Right lung (tissue), 10 donors: ENCODE measurements around the gene AURKA. TPM values are rescaled to one million over a fixed set of nuclear protein-coding genes. Genes with fewer than 3 reads are reported as not detected.
A peak's percentile ranks its signal among the peaks of the same experiment; 100 is the strongest.

ENCODE experiments used
- DNase-seq, 2 donors: peaks; one replicate each; pipeline ENCODE4 v3.0.0-alpha.2; 2013
- long read RNA-seq, 8 donors: transcript quantifications; one replicate each; lab custom pipeline, GENCODE V29; 2026
- polyA plus RNA-seq, 5 donors: library from polyadenylated mRNA; unstranded; fragments of 120-200 nt; gene quantifications; one replicate each; pipeline versions ENCODE4 v1.2.1 to v1.2.3, GENCODE V29; 2013; ENCODE audit warnings: inconsistent platforms in 1 of 5, low replicate concordance in 1 of 5; ENCODE audit not compliant: insufficient read length in 5 of 5, insufficient read depth in 1 of 5

Gene AURKA
- polyA plus RNA-seq, result 10 to 100 TPM; 12.0 to 32.5 (median 18.7) TPM
- long read RNA-seq, donor 1, partial matches to known transcripts, result 0 of 6 reads
- long read RNA-seq, donor 1, other reads (novel, unspliced or antisense), result 0 of 6 reads
- long read RNA-seq, donor 2, partial matches to known transcripts, result 0 of 3 reads
- long read RNA-seq, donor 2, other reads (novel, unspliced or antisense), result 0 of 3 reads
- long read RNA-seq, donor 3, partial matches to known transcripts, result 0 of 2 reads
- long read RNA-seq, donor 3, other reads (novel, unspliced or antisense), result 0 of 2 reads
- long read RNA-seq, donor 4, result 0 reads
- long read RNA-seq, donor 5, partial matches to known transcripts, result 0 of 5 reads
- long read RNA-seq, donor 5, other reads (novel, unspliced or antisense), result 0 of 5 reads
- long read RNA-seq, donor 6, partial matches to known transcripts, result 6 of 9 reads
- long read RNA-seq, donor 6, other reads (novel, unspliced or antisense), result 0 of 9 reads
- long read RNA-seq, donor 7, result 0 reads
- long read RNA-seq, donor 8, result 0 reads

- peak; percentile 99 for DNase-seq
These were observed at the start of gene AURKA, which contains the start of gene CSTF1 for GRCh38 chr20:56392132-56392880. AURKA (minus strand) TSS chr20:56392215; CDS start chr20:56388197, 4,018 bp downstream. CSTF1 (plus strand) TSS chr20:56392645; CDS start chr20:56395553, 2,908 bp downstream.

DNA sequence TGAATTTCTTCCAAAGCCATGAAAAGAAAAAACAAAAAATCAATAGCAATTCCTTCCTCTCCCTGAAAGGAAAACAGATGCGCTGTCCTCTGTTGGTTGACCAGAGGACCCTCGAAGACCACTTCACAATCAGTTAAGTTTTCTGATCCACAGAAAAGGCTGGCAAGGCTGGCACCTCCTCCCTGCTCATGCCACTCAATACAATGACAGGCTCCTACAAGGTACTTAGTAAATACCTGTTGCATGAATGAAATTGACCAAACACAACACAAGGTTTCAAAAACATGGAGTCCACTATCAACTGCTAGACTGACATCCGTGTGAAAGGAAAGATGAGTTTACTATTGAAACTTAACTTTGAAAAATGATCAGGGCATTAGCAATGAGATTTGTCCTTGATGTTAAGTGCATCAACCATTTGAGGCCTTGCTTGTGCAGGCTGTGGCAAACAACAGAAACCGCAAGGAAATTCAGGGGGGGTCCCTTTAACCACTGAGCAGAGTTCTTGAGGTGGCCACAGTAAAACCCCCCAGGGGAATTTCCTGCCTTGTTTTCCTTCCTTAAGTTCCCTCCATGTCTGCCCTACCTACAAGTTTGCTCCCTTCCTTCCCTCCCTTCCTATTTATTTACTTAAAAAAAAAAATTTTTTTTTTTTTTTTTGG is 48.5 kb upstream of the AURKA start:
- no peak for DNase-seq

GRCh38 chr20:56439771-56440291 is 47.8 kb upstream of the AURKA start:
- peak; percentile 90 to 92 for DNase-seq

GRCh38 chr20:56438284-56438683 is 46.3 kb upstream of the AURKA start:
- no peak for DNase-seq

GRCh38 chr20:56437196-56437960 is 45.4 kb upstream of the AURKA start:
- no peak for DNase-seq

DNA sequence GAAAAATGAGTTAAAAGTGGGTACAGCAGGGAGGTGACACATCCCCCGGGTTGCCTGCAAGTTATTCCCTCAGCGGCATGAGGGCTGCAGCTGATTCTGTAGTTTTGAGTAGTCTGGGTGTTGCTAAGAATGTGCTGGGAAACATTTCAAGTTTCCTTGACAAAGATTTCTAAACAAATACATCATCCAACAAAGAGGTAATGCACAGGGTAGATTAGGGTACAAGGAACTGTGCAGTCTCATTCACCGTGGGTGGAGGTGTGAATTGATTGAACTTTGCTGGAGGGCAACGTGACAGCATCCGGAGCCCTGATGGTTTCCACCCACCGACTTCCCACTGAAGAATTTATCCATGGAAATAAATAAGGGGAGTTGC is 41.9 kb upstream of the AURKA start:
- DNase-seq, result peak; percentile 51 to 66

GRCh38 chr20:56433221-56433879 is 41.3 kb upstream of the AURKA start:
- no peak for DNase-seq

DNA sequence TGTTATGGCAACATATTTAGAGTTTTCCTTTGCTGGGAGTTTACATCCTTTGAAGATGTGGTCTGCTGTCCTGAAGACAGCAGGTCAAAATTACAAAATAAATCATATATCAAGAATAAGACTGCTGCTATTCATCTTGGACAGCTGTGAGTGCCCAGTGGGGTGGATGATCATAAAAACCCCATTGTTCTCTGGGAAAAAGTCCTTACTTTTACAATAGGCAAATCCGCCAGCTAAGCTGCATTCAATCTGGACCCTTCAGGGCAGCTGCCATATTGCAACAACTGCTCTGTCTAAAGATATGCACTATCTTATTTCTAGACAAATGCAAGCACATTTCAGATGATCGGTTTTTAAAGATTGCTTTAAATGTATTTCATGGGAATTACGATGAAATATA is 39.5 kb upstream of the AURKA start:
- no peak for DNase-seq

GRCh38 chr20:56430957-56431356 is 38.9 kb upstream of the AURKA start:
- DNase-seq, result no peak

DNA sequence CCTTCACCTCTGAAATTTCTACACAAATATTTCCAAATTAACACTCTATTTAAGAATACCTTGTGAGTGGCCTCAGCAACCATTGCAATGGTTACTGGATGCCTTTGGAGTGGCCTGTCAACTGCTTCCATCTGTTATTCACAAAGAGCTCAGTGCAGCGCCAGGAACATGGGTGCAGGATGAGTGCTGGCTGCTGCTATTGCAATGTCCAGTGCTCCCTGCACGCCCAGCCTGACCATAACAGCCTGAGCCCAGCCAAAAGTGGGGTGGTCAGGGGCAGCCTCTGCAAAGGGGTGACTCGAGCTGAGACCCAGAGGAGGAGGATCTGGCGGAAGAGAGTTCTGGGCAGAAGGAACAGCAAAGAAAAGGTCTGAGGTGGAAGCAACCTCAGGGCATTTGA is 38.4 kb upstream of the AURKA start:
- DNase-seq, result peak; percentile 74

DNA sequence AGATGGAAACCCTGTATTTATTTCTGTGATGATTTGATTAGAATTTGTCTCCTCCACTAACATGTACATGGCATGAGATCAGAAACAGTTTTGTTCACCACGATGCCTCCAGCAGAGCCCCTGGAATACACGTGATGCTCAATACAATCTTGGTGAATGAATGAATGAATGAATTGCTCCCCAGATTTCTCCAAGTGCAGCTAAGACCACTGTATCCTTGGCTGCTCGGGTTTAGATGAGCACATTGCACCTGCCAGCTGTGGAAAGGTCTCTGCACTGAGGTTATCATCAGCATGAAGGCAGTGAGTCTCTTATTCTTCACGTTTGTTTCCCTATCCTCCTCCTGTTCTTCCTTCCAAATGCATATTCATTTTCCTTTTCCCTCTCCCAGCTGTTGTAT is 37.9 kb upstream of the AURKA start:
- no peak for DNase-seq

DNA sequence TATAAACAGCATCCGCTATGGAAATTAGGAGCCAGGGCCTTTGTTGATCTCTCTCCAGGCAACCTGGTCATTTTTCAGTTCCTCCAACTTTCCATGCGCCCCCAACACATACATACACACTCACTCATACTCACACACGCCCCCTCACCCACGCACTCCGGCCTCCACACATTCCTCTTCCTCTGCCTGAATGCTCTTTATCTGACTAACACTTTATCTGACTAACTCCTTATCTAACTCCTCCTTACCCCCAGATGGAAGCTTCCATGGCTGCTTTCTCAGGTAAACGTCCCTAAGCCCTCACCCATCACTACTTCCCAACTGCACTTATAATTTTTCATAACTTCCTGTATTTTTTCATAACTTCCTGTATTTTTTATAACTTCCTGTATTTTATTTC is 37.5 kb upstream of the AURKA start:
- no peak for DNase-seq

DNA sequence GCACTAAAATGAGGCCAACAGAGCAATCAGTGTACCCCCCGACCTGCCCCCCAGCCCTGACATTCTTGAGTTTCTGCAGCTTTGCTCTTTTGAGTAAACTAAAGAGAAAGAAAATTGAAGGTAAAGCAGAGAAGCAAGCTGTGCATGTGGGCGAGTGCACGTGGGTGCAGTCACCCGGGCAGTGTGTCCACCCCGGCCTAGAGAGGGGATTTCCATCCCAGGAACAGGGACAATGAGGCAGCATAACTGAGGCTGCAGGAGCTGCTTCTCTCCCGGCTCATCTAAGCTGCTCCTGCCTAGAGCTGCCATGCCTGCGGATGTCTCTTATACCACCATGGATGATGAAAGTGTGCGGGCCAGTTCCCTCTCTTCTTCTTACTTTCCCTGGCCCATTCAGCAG is 36.9 kb upstream of the AURKA start:
- DNase-seq, result no peak

- no peak for DNase-seq
These were observed 36.4 kb upstream of the AURKA start for GRCh38 chr20:56428410-56428809.

DNA sequence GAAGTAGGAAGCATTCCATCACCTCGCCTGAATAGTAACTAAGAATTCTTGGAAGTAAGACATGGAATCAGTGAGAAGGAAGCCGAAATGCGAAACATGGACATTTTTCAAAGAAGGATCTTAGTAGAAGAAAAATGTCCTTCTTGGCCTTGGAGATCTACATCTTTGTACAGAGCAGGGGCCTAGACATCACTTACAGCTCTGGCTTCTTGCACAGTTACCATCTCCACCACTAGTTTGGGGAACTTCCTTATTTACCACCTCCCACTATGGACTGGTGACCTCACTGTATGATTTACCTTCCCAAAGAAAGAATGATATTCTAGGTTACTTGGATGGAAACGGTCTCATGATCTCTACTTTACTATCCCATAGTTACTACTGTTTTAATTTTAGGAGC is 35.8 kb upstream of the AURKA start:
- DNase-seq, result no peak

GRCh38 chr20:56426926-56427325 is 34.9 kb upstream of the AURKA start:
- no peak for DNase-seq

DNA sequence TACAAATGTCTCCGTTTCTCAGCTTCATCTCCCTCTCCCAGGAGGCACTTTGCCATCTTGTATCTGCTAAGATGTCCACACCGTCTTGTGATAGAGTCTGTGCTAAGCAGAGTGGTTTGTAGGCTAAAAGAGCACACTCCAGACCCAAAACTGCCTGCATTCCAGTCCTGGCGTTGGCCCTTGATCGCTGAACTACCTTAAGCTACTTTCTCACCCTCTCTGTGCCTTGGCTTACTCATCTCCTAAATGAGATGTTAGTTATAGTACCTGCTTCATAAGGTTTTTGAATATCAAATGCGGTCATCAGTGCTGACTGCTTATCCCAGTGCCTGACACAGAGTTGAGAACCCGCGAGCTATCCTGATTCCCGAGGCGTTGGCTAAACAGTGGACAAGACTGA is 34.0 kb upstream of the AURKA start:
- DNase-seq, result no peak

DNA sequence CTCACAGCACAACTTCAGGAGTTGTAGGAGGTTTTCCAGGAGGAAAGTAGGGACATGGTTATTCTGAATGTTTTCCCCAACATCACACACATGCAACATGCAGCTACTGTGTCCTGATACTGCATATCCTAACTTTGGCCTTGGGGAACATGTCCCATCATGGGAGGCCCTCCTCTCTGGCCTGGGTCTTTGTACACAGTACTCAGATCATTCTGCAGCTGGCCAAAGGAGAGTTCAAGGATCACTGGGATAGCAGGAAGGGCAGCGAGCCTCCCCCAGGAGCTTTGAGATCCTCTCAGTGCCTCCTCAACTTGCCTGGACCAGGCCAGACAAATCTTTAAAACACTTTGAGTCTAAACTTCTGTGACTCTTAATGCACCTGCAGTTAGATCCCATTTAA is 32.9 kb upstream of the AURKA start:
- DNase-seq, result no peak

GRCh38 chr20:56423886-56424285 is 31.9 kb upstream of the AURKA start:
- peak; percentile 69 to 74 for DNase-seq

GRCh38 chr20:56423211-56423610 is 31.2 kb upstream of the AURKA start:
- no peak for DNase-seq

GRCh38 chr20:56422824-56423189 is 30.8 kb upstream of the AURKA start:
- DNase-seq, result no peak
